OCI-LY1 (cell line): ENCODE results near the gene VGLL1.

Source experiments
- H2AFZ ChIP-seq: fragments of 200-600 bp; sonication (generic), shearing (Covaris generic); 2 replicates; pipeline ENCODE4 v1.6.0; 2014; ENCODE audit warnings: antibody characterized with exemption, mild to moderate bottlenecking, low read length
- H3F3A ChIP-seq: fragments of 200-600 bp; sonication (generic), shearing (Covaris generic); 2 replicates; pipeline ENCODE4 v1.6.0; 2014; ENCODE audit warnings: mild to moderate bottlenecking, antibody characterized with exemption, low read length, moderate library complexity; ENCODE audit not compliant: insufficient read depth
- H3K27ac ChIP-seq: fragments of 200-600 bp; sonication (generic); 2 replicates; pipeline ENCODE4 v1.5.1; 2014; ENCODE audit warnings: low read length, mixed run types, mild to moderate bottlenecking, low read depth; ENCODE audit not compliant: poor library complexity, severe bottlenecking
- H3K27me3 ChIP-seq: fragments of 200-600 bp; sonication (generic); 2 replicates; pipeline ENCODE4 v1.6.0; 2014; ENCODE audit warnings: antibody characterized with exemption, mild to moderate bottlenecking, low read length, moderate library complexity; ENCODE audit not compliant: insufficient read depth
- H3K36me3 ChIP-seq: fragments of 200-600 bp; sonication (generic); 2 replicates; pipeline ENCODE4 v1.6.1; 2014; ENCODE audit warnings: mild to moderate bottlenecking, antibody characterized with exemption, low read length, moderate library complexity, mixed read lengths; ENCODE audit not compliant: insufficient read depth
- H3K4me1 ChIP-seq: fragments of 200-600 bp; sonication (generic); 2 replicates; pipeline ENCODE4 v1.5.1; 2014; ENCODE audit warnings: mild to moderate bottlenecking, low read length, moderate library complexity; ENCODE audit not compliant: insufficient read depth, severe bottlenecking
- H3K4me2 ChIP-seq: fragments of 200-600 bp; sonication (generic), shearing (Covaris generic); 2 replicates; pipeline ENCODE4 v1.6.1; 2014; ENCODE audit warnings: low read length
- H3K4me3 ChIP-seq: fragments of 200-600 bp; sonication (generic); 2 replicates; pipeline ENCODE4 v1.5.1; 2014; ENCODE audit warnings: low read length, low read depth, mild to moderate bottlenecking, mixed read lengths; ENCODE audit not compliant: poor library complexity, severe bottlenecking
- H3K79me2 ChIP-seq: fragments of 200-600 bp; shearing (Covaris generic); 2 replicates; pipeline ENCODE4 v1.6.1; 2016; ENCODE audit warnings: mixed run types, low read length, mixed read lengths; ENCODE audit not compliant: insufficient read depth
- H3K9ac ChIP-seq: fragments of 200-600 bp; sonication (generic), shearing (Covaris generic); 2 replicates; pipeline ENCODE4 v1.6.1; 2014; ENCODE audit warnings: mild to moderate bottlenecking, low read length, mixed read lengths
- H3K9me2 ChIP-seq: fragments of 200-600 bp; sonication (generic), shearing (Covaris generic); 2 replicates; pipeline ENCODE4 v1.6.1; 2014; ENCODE audit warnings: low read depth, mild to moderate bottlenecking, low read length, mixed read lengths
- H3K9me3 ChIP-seq: fragments of 200-600 bp; shearing (Covaris generic); 2 replicates; pipeline ENCODE4 v1.6.1; 2014; ENCODE audit warnings: low read length, mixed read lengths
- H4K20me1 ChIP-seq: fragments of 200-600 bp; sonication (generic), shearing (Covaris generic); 2 replicates; pipeline ENCODE4 v1.6.0; 2016; ENCODE audit warnings: mild to moderate bottlenecking, low read length; ENCODE audit not compliant: insufficient read depth
- CTCF ChIP-seq: fragments of 200-600 bp; sonication (generic), shearing (Covaris generic); IDR thresholded peaks from 2 replicates; pipeline ENCODE4 v1.5.1; 2017; ENCODE audit warnings: mild to moderate bottlenecking, antibody characterized with exemption, low read length, moderate library complexity, mixed read lengths
- EZH2 ChIP-seq: fragments of 200-600 bp; sonication (generic), shearing (Covaris generic); IDR thresholded peaks from 2 replicates; pipeline ENCODE4 v1.8.0; 2017; ENCODE audit warnings: borderline replicate concordance, mixed run types, mild to moderate bottlenecking, antibody characterized with exemption, low read length, moderate library complexity, mixed read lengths

VGLL1 gene

GRCh38 chrX:136531951-136532350, at the start of gene VGLL1:
TSS of gene VGLL1 (plus strand) at chrX:136532215. CDS start at chrX:136536021, 3,806 bp downstream.
- no peak within 1 kb of the TSS for H3K4me3 ChIP-seq
- H3K79me2 ChIP-seq, result no peaks in the 10 kb centered on the region
- no peaks in the 10 kb centered on the region for H4K20me1 ChIP-seq
- H3K9me2 ChIP-seq, result no peaks in the 10 kb centered on the region
- no peaks in the 10 kb centered on the region for H3K9me3 ChIP-seq
- H3K36me3 ChIP-seq, result no peaks in the 10 kb centered on the region
- no peak within 1 kb of the TSS for H3K4me2 ChIP-seq
- H3K27me3 ChIP-seq, result no peaks in the 10 kb centered on the region
- no peak within 1 kb of the TSS for H3K9ac ChIP-seq
- no peak within 1 kb of the TSS for H2AFZ ChIP-seq
- TF ChIP-seq EZH2, result no peak
- no peak for TF ChIP-seq CTCF
- H3K4me1 ChIP-seq, result no peaks in the 10 kb centered on the region
- no peaks in the 10 kb centered on the region for H3F3A ChIP-seq
- H3K27ac ChIP-seq, result no peak within 1 kb of the TSS

- Histone ChIP-seq H3K27me3 (no peaks in the 10 kb centered on the region), H4K20me1 (no peaks in the 10 kb centered on the region)
These were observed 44.4 kb upstream of the VGLL1 start, which contains the start of gene BRS3 for GRCh38 chrX:136487647-136488046. TSS of gene BRS3 (plus strand) at chrX:136487947. CDS start at chrX:136488115, 168 bp downstream.

GRCh38 chrX:136488706-136489105, 43.3 kb upstream of the VGLL1 start:
- Histone ChIP-seq H3K36me3 (no peaks in the 10 kb centered on the region), H3K27me3 (no peaks in the 10 kb centered on the region), H3K4me2 (no peak overlapping the region), H3K27ac (no peak overlapping the region), H2AFZ (no peak overlapping the region), H3K4me3 (no peak overlapping the region), H3K9me3 (no peaks in the 10 kb centered on the region), H3K79me2 (no peaks in the 10 kb centered on the region), H4K20me1 (no peaks in the 10 kb centered on the region), H3K9ac (no peak overlapping the region), H3F3A (no peaks in the 10 kb centered on the region), H3K9me2 (no peaks in the 10 kb centered on the region), H3K4me1 (no peaks in the 10 kb centered on the region)
- TF ChIP-seq CTCF, result no peak
- TF ChIP-seq EZH2, result no peak

More at GRCh38 chrX:136487647-136488046, 44.4 kb upstream of the VGLL1 start, which contains the start of gene BRS3:
- Histone ChIP-seq H3K79me2 (no peaks in the 10 kb centered on the region), H2AFZ (no peak within 1 kb of the TSS), H3K4me3 (no peak within 1 kb of the TSS), H3K9me3 (no peaks in the 10 kb centered on the region), H3K9ac (no peak within 1 kb of the TSS), H3K36me3 (no peaks in the 10 kb centered on the region), H3K27ac (no peak within 1 kb of the TSS), H3K4me2 (no peak within 1 kb of the TSS), H3K4me1 (no peaks in the 10 kb centered on the region), H3F3A (no peaks in the 10 kb centered on the region), H3K9me2 (no peaks in the 10 kb centered on the region)
- no peak for TF ChIP-seq EZH2
- no peak for TF ChIP-seq CTCF
